Mesenchymal stem cell (in vitro differentiated cells and primary cell): Measurements from ENCODE around the gene COL25A1.

Source experiments
- DNase-seq: peaks from one replicate; pipeline ENCODE4 v3.0.0-alpha.2; 2013
- H2AFZ ChIP-seq: one replicate; pipeline ENCODE4 v1.6.1; 2013; ENCODE audit warnings: low read depth, mild to moderate bottlenecking, control low read depth, inconsistent platforms, low read length, moderate library complexity
- H2AK5ac ChIP-seq: 2 replicates; pipeline ENCODE4 v1.6.1; 2013; ENCODE audit warnings: low read length, moderate library complexity, mild to moderate bottlenecking, inconsistent platforms; ENCODE audit not compliant: severe bottlenecking
- H2BK120ac ChIP-seq: one replicate; pipeline ENCODE4 v1.6.1; 2013; ENCODE audit warnings: low read depth, mild to moderate bottlenecking, inconsistent platforms, low read length, moderate library complexity
- H2BK12ac ChIP-seq, 2 experiments: one replicate each; pipeline ENCODE4 v1.6.1; 2013; ENCODE audit warnings: inconsistent platforms in 2 of 2, low read length in 2 of 2, mild to moderate bottlenecking in 2 of 2, moderate library complexity in 2 of 2, control low read depth in 1 of 2
- H2BK15ac ChIP-seq: one replicate; pipeline ENCODE4 v1.6.1; 2013; ENCODE audit warnings: mild to moderate bottlenecking, low read depth, inconsistent platforms; ENCODE audit not compliant: poor library complexity, severe bottlenecking
- H2BK5ac ChIP-seq: 2 replicates; pipeline ENCODE4 v1.6.1; 2013; ENCODE audit warnings: low read depth, mild to moderate bottlenecking, low read length, control low read depth, inconsistent platforms; ENCODE audit not compliant: poor library complexity, severe bottlenecking
- H3K14ac ChIP-seq, 2 experiments: one replicate each; pipeline ENCODE4 v1.6.1; 2013; ENCODE audit warnings: inconsistent platforms in 2 of 2, low read length in 2 of 2, control low read depth in 1 of 2, mild to moderate bottlenecking in 1 of 2, moderate library complexity in 1 of 2
- H3K18ac ChIP-seq, 2 experiments: one replicate each; pipeline ENCODE4 v1.6.1; 2013; ENCODE audit warnings: inconsistent platforms in 2 of 2, low read length in 2 of 2, control low read depth in 1 of 2, low read depth in 1 of 2, mild to moderate bottlenecking in 1 of 2
- H3K23ac ChIP-seq, 2 experiments: one replicate each; pipeline ENCODE4 v1.6.1; 2013; ENCODE audit warnings: inconsistent platforms in 2 of 2, low read length in 2 of 2, mild to moderate bottlenecking in 2 of 2, moderate library complexity in 2 of 2, control low read depth in 1 of 2
- H3K27ac ChIP-seq: 2 replicates; pipeline ENCODE4 v1.5.1; 2013; ENCODE audit warnings: mild to moderate bottlenecking, moderate library complexity, low read length, control low read depth, inconsistent platforms; ENCODE audit not compliant: poor library complexity, severe bottlenecking
- H3K27me3 ChIP-seq, 2 experiments: 2 replicates each; pipeline versions ENCODE4 v1.6.1 to v1.7.0; 2013; ENCODE audit warnings: low read length in 2 of 2, mild to moderate bottlenecking in 2 of 2, moderate library complexity in 2 of 2, control low read depth in 1 of 2, inconsistent platforms in 1 of 2; ENCODE audit not compliant: control insufficient read depth in 1 of 2, insufficient read depth in 1 of 2
- H3K36me3 ChIP-seq, 2 experiments: 2 replicates each; pipeline versions ENCODE4 v1.6.1 to v1.7.0; 2013; ENCODE audit warnings: low read length in 2 of 2, control low read depth in 1 of 2, inconsistent platforms in 1 of 2, low read depth in 1 of 2, mild to moderate bottlenecking in 1 of 2; ENCODE audit not compliant: insufficient read depth in 2 of 2, control insufficient read depth in 1 of 2
- H3K4ac ChIP-seq, 2 experiments: one replicate each; pipeline ENCODE4 v1.6.1; 2013; ENCODE audit warnings: inconsistent platforms in 2 of 2, low read length in 2 of 2, mild to moderate bottlenecking in 2 of 2, moderate library complexity in 2 of 2, control low read depth in 1 of 2, low read depth in 1 of 2
- H3K4me1 ChIP-seq: 2 replicates; pipeline ENCODE4 v1.6.1; 2013; ENCODE audit warnings: low read depth, low read length, control low read depth; ENCODE audit not compliant: control insufficient read depth, insufficient read depth
- H3K4me2 ChIP-seq: 2 replicates; pipeline ENCODE4 v1.6.1; 2013; ENCODE audit warnings: low read length, mild to moderate bottlenecking, inconsistent platforms; ENCODE audit not compliant: poor library complexity, severe bottlenecking
- H3K4me3 ChIP-seq, 2 experiments: 2 replicates each; pipeline versions ENCODE4 v1.5.1 to v1.7.0; 2013; ENCODE audit warnings: low read length in 2 of 2, mild to moderate bottlenecking in 2 of 2, control low read depth in 1 of 2, low read depth in 1 of 2; ENCODE audit not compliant: insufficient read depth in 1 of 2
- H3K79me1 ChIP-seq: replicated peaks from 2 replicates; pipeline ENCODE4 v1.6.1; 2013; ENCODE audit warnings: mild to moderate bottlenecking, control low read depth, low read length, inconsistent platforms; ENCODE audit not compliant: poor library complexity, severe bottlenecking
- H3K9ac ChIP-seq: 2 replicates; pipeline ENCODE4 v1.7.0; 2013; ENCODE audit warnings: mild to moderate bottlenecking, low read length, moderate library complexity
- H3K9me3 ChIP-seq: 2 replicates; pipeline ENCODE4 v1.7.0; 2013; ENCODE audit warnings: mild to moderate bottlenecking, low read length; ENCODE audit not compliant: control insufficient read depth
- H4K8ac ChIP-seq: one replicate; pipeline ENCODE4 v1.6.1; 2013; ENCODE audit warnings: inconsistent platforms, mild to moderate bottlenecking, low read length, moderate library complexity
- H4K91ac ChIP-seq: one replicate; pipeline ENCODE4 v1.6.1; 2013; ENCODE audit warnings: mild to moderate bottlenecking, low read length, inconsistent platforms
- WGBS: methylation state at CpG from one replicate; pipeline ENCODE4 v1.1.7; 2013; ENCODE audit warnings: mixed read lengths; 5-methylcytosine and 5-hydroxymethylcytosine counted together

The COL25A1 gene

DNA sequence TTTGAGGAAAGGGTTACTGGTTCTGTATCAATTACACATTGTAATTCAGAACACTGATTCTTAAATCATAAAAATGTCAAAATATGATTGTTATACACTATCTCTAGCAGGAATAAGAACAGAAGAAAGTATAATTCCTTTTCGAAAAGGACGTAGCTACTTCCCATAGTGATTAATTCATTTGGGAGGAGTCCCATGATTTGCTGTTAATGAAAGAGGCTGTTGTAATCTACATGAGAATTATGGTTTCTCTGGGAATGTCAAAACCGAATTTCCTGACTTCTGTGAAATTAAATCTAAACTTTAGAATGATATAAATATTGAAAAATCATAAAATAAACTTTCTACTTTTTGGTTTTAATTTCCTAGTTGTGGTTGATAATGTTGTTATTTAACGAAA is 348.5 kb downstream of the COL25A1 start:
- H2BK120ac ChIP-seq = no peak overlapping the region
- no peak overlapping the region for H2AFZ ChIP-seq
- H3K9me3 ChIP-seq = no peaks in the 10 kb centered on the region
- no peak overlapping the region for H3K4ac ChIP-seq
- no peak overlapping the region for H3K23ac ChIP-seq
- no peak overlapping the region for H3K4me2 ChIP-seq
- no peak overlapping the region for H2BK5ac ChIP-seq
- no peaks in the 10 kb centered on the region for H3K79me1 ChIP-seq
- no peak overlapping the region for H2BK12ac ChIP-seq
- no peak overlapping the region for H3K14ac ChIP-seq
- DNase-seq = no peak
- H3K36me3 ChIP-seq = no peaks in the 10 kb centered on the region
- H3K27me3 ChIP-seq = no peaks in the 10 kb centered on the region
- no peaks in the 10 kb centered on the region for H3K4me1 ChIP-seq
- no peak overlapping the region for H2BK15ac ChIP-seq
- H3K4me3 ChIP-seq = no peak overlapping the region
- no peak overlapping the region for H4K8ac ChIP-seq
- H2AK5ac ChIP-seq = no peak overlapping the region
- H3K9ac ChIP-seq = no peak overlapping the region
- 95% methylated on average over 2 of the region's 4 CpGs for WGBS
- H3K18ac ChIP-seq = no peak overlapping the region
- H3K27ac ChIP-seq = no peak overlapping the region
- H4K91ac ChIP-seq = no peak overlapping the region

DNA sequence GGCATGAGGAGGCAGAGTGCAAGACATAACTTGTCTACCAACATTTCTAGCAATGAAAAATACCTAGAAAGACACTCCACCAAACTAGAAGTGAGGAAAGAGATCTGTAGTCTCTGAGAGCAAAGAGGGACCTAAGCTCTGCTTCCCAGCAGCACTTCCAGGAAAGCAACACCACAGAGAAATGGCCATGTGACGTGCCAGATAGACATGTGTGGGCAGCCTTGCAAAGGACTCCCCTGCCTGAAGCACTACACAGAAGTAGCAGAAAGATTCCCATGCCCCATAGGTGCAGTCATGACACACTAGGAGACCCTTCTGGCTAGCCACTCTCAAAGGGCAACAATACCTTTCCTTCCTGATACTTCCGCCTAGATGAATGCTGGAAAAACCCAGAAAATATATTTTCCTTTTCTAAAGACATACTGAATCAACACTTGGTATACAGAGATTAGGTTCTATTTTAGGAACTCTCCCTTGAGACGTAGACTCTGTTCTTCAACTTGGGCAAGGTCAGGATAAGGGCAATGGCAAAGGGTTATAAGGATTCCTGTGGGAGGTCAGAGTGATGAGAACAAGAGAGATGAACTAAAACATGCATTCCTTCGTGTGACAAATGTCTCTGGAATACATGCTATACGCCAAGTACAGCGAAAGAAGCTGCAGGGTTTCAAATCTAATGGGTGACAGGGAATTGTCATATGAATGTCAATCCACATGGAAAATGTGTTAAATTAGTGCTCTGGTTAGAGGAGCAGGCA is 352.1 kb downstream of the COL25A1 start:
- H3K18ac ChIP-seq = peak overlapping the region; percentile 33 to 40
- H3K27ac ChIP-seq = no peak overlapping the region
- no peaks in the 10 kb centered on the region for H3K4me1 ChIP-seq
- H3K9ac ChIP-seq = no peak overlapping the region
- H3K4me2 ChIP-seq = no peak overlapping the region
- no peaks in the 10 kb centered on the region for H3K27me3 ChIP-seq
- H2BK5ac ChIP-seq = no peak overlapping the region
- peak overlapping the region in 1 of 2 experiments; percentile 59 for H3K4ac ChIP-seq
- peak overlapping the region in 1 of 2 experiments; percentile 12 for H3K4me3 ChIP-seq
- peak overlapping the region; percentile 54 for H2BK120ac ChIP-seq
- H2AFZ ChIP-seq = no peak overlapping the region
- DNase-seq = peak; percentile 34
- no peaks in the 10 kb centered on the region for H3K79me1 ChIP-seq
- H4K8ac ChIP-seq = no peak overlapping the region
- 36% methylated on average over 5 of the region's 6 CpGs for WGBS
- no peak overlapping the region for H2AK5ac ChIP-seq
- no peaks in the 10 kb centered on the region for H3K9me3 ChIP-seq
- no peak overlapping the region for H3K23ac ChIP-seq
- no peak overlapping the region for H3K14ac ChIP-seq
- no peaks in the 10 kb centered on the region for H3K36me3 ChIP-seq
- no peak overlapping the region for H2BK15ac ChIP-seq
- H2BK12ac ChIP-seq = peak overlapping the region; percentile 10 to 28
- H4K91ac ChIP-seq = no peak overlapping the region

DNA sequence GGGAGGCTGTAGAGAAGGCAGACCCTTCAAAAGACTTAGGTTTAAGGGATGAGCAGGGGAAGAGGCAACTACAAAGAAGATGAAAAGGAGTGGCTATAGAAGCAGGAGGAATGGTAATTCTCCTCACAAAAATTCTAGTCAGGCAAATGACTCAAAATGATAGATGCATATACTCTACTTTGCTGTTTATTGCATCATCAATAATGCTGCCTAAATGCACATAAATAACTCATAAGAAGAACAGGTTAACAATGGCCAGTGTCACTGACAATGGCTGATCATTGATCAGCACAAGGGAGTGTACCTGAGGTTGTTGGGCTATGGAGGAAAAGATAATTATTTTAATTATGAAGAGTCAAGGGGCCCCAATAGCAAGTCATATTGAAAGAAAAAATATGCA is 354.9 kb downstream of the COL25A1 start:
- no peaks in the 10 kb centered on the region for H3K79me1 ChIP-seq
- H2BK12ac ChIP-seq = no peak overlapping the region
- no peak overlapping the region for H2BK120ac ChIP-seq
- no peak overlapping the region for H2BK15ac ChIP-seq
- H3K27me3 ChIP-seq = no peaks in the 10 kb centered on the region
- H3K4ac ChIP-seq = no peak overlapping the region
- no peak overlapping the region for H3K4me3 ChIP-seq
- no peak overlapping the region for H3K27ac ChIP-seq
- no peaks in the 10 kb centered on the region for H3K36me3 ChIP-seq
- no peak overlapping the region for H3K23ac ChIP-seq
- H3K9me3 ChIP-seq = no peaks in the 10 kb centered on the region
- H2AFZ ChIP-seq = no peak overlapping the region
- no peak overlapping the region for H3K18ac ChIP-seq
- no peak overlapping the region for H3K4me2 ChIP-seq
- no peak for DNase-seq
- no peak overlapping the region for H4K8ac ChIP-seq
- no peaks in the 10 kb centered on the region for H3K4me1 ChIP-seq
- no peak overlapping the region for H4K91ac ChIP-seq
- H2AK5ac ChIP-seq = no peak overlapping the region
- H3K9ac ChIP-seq = no peak overlapping the region
- H3K14ac ChIP-seq = no peak overlapping the region
- no peak overlapping the region for H2BK5ac ChIP-seq

DNA sequence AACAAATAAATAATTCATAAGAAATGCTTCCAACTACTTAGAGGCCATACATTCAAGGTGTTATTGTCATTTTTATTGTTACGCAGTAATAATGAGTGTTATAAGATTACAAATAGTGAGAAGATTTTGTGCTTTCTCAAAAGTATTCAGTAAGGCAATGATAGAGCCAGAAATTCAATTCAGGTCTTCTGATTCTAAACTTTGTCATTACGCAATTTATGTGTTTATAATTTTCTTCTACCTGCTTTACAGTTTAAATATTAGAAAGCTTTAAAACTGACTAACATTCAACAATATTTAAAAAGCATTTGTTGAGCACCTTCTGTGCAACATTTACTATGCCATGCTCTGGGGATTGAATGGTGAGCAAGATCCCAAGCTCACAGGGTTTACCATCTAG is 356.2 kb downstream of the COL25A1 start:
- Histone ChIP-seq H2AK5ac (no peak overlapping the region), H3K23ac (no peak overlapping the region), H3K9ac (no peak overlapping the region), H2BK5ac (no peak overlapping the region), H3K14ac (no peak overlapping the region), H3K4me3 (no peak overlapping the region), H2AFZ (no peak overlapping the region), H3K79me1 (no peaks in the 10 kb centered on the region), H3K4me2 (no peak overlapping the region), H4K91ac (no peak overlapping the region), H3K27ac (no peak overlapping the region), H2BK15ac (no peak overlapping the region), H3K18ac (no peak overlapping the region), H2BK120ac (no peak overlapping the region), H2BK12ac (no peak overlapping the region), H4K8ac (no peak overlapping the region), H3K36me3 (no peaks in the 10 kb centered on the region), H3K27me3 (no peaks in the 10 kb centered on the region), H3K4ac (no peak overlapping the region), H3K4me1 (no peaks in the 10 kb centered on the region), H3K9me3 (no peaks in the 10 kb centered on the region)
- WGBS = 100% methylated on average over 1 of the region's 2 CpGs
- DNase-seq = no peak
